OCI-LY1 (cell line): ENCODE data around the gene IGFBPL1.

Experiments used
- CTCF ChIP-seq: fragments of 200-600 bp; sonication (generic), shearing (Covaris generic); IDR thresholded peaks from 2 replicates; pipeline ENCODE4 v1.5.1; 2017; ENCODE audit warnings: mild to moderate bottlenecking, antibody characterized with exemption, low read length, moderate library complexity, mixed read lengths
- EZH2 ChIP-seq: fragments of 200-600 bp; sonication (generic), shearing (Covaris generic); IDR thresholded peaks from 2 replicates; pipeline ENCODE4 v1.8.0; 2017; ENCODE audit warnings: borderline replicate concordance, mixed run types, mild to moderate bottlenecking, antibody characterized with exemption, low read length, moderate library complexity, mixed read lengths

GRCh38 chr9:38443597-38443996 is 19.3 kb upstream of the IGFBPL1 start:
- TF ChIP-seq CTCF (no peak), EZH2 (no peak)
